Ureter (tissue), 1 donor: ENCODE results near the gene TSHZ1. TPM values are rescaled to one million over a fixed set of nuclear protein-coding genes. Genes with fewer than 3 reads are reported as not detected.

ENCODE experiments used
- DNase-seq: peaks from one replicate; pipeline ENCODE4 v3.0.0-alpha.2; 2020; ENCODE audit warnings: low spot score
- total RNA-seq: library from RNA; stranded (reverse); gene quantifications from one replicate; pipeline ENCODE4 v1.2.4, GENCODE V29; 2023
- donor health status: DM: yes; HTN: yes; CAD: no.

TSHZ1 gene
- total RNA-seq, 1 donor from 2014 or later, result 21.1 TPM

- DNase-seq, result peak; percentile 67
Observed at GRCh38 chr18:75208155-75208835, 2.3 kb upstream of the TSHZ1 start.

DNA sequence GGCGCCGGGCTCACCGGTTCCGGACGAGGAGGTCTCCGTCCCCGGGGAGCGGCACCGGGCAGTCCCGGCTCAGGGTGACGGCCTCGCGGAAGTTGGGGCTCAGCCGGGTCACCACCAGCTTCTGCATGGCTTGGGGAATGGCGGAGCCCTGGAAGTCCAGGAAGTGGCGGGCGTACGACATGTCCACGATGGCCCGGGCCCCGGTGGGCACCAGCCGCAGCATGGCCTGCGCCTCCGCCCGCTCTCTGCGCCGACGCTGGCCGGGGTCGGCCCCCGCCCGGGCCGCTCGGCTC lies 1.8 kb upstream of the TSHZ1 start:
- DNase-seq, result peak; percentile 60

- DNase-seq, result peak; percentile 91
Observed at GRCh38 chr18:75209129-75209950, 1.3 kb upstream of the TSHZ1 start, which contains the start of gene PTGR3. TSS of gene PTGR3 (minus strand) at chr18:75209139. CDS start at chr18:75209058, 81 bp downstream.

DNA sequence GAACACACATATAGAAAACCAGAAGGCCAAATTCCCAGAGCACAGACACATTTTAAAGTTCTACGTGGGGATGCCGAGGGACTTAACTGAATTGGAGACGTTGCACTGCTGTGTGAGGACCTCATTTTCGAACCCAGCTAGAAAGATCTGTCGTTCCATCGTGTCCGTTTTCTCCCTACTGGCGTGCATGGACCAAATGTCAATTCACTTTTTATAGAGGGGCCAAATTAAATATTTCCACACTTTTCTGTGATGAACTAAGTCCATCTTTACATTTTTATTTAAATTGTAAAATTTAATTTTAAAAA lies 692 bp upstream of the TSHZ1 start:
- DNase-seq, result no peak

DNA sequence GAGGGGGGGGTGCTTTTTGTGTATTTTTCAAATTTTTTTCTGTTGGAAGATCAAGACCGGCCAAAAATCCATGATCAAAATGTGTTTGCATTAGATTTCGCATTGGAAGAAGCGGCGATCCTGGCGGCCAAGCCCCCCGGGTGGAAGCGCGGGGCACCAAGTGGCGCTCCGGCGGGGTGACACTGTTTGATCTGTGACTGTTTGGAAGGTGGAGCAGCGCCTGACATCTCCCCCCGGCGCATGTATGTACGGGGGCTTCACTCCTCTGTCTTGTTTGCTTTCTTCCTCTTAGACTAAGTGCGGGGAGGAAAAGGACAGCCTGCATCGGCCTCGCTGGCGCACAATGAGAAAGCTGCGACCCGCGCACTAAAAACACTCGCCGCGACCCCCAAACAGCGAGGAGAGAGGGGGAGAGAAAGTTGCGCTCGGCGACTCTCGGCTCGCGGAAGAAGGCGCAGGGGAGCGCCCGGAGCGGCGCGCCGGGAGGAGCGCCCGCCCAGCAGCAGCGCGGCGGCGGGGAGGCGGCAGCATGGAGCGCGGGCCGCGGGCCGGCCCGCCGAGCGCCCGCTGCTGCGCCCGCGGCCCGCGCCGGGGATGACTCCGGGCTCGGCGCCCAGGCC lies 515 bp downstream of the TSHZ1 start:
- no peak for DNase-seq

- DNase-seq, result no peak
Observed at GRCh38 chr18:75211626-75211952, 992 bp downstream of the TSHZ1 start.

- peak; percentile 54 for DNase-seq
Observed at GRCh38 chr18:75211953-75212750, 1.6 kb downstream of the TSHZ1 start.

- no peak for DNase-seq
Observed at GRCh38 chr18:75212751-75213090, 2.1 kb downstream of the TSHZ1 start.

GRCh38 chr18:75213611-75214331 lies 3.2 kb downstream of the TSHZ1 start:
- no peak for DNase-seq

DNA sequence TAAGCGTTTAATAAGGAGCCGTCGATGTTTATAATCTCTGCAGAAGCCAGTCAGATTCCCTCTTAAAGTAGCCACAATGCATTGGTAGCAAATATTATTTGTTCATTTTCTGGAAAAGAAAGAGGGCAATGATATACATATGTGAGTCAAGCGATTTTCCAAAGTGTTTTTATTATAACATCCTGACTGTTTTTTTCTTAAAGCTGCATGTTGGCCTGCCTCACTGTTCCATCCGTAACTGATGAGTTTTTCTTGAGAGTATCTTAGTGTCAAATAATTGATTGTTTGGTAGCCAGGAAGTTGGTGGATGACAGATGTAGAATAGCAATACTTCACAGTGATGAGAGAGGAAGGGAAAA lies 3.7 kb downstream of the TSHZ1 start:
- DNase-seq, result no peak

GRCh38 chr18:75214766-75215510 lies 4.3 kb downstream of the TSHZ1 start:
- no peak for DNase-seq

- no peak for DNase-seq
Observed at GRCh38 chr18:75215663-75216062, 5.1 kb downstream of the TSHZ1 start.

DNA sequence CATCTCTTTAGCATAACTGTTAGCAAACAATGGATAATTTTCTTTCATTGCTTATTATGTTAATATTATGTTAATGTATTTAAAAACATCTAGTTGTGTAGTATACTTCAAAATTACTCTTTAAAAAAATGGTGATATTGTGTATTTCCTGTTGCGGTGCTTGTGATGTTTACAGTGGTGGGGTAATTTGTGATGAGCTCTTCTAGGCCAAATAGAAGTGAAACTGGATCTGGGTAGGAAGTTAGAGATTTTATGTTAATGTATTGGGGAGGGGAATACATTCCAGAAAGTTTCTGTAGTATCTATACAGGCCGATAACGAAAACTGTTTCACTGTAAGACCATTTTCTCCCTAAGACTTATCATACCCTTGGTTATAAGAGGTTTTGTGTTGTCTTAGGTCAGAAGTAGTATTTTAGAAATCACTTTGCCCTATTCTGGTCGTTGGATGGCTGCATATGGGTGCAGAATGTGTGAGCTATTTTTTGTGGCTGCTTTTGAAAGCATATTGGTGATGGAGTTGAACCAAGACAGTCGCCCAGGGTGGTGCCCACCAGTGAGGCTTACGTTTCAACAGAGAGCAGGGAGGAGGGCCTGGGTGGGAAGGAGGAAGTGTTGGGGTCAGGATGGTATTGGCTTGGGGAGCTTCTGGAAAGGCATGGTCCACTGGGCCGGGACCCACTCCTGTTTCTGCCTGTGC lies 5.8 kb downstream of the TSHZ1 start:
- no peak for DNase-seq

- DNase-seq, result no peak
Observed at GRCh38 chr18:75216911-75217689, 6.5 kb downstream of the TSHZ1 start.

GRCh38 chr18:75218065-75218923 lies 7.7 kb downstream of the TSHZ1 start:
- no peak for DNase-seq

DNA sequence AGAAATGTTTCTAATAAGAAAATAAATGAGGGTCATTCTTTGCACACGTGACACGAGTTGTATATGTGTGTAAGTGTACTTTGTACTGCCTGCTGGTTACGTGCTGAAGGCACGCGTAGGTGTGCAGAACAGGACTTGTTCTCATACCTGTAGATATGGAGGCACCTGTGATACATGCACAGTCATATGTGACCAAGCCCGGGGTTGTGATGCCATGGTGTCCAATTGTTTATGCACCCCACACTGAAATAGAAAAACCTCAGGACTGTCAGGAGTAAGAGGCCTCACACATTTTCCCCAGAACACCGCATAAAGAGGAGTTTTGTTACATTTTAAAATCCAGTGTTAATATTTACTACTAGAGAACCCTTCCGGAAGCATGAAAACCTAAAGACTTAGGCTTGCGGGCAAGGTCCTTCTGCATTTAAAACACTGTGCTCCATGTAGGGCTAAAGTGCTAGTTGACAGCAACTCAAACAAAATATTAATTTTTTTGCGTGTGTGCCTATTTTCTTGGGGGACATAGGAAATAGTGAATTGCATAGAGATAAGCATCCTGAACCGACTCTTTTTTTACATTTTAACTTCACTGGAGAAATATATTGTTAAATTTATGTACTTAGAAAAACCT lies 9.3 kb downstream of the TSHZ1 start:
- DNase-seq, result no peak

- DNase-seq, result no peak
Observed at GRCh38 chr18:75220551-75221355, 10.2 kb downstream of the TSHZ1 start.

DNA sequence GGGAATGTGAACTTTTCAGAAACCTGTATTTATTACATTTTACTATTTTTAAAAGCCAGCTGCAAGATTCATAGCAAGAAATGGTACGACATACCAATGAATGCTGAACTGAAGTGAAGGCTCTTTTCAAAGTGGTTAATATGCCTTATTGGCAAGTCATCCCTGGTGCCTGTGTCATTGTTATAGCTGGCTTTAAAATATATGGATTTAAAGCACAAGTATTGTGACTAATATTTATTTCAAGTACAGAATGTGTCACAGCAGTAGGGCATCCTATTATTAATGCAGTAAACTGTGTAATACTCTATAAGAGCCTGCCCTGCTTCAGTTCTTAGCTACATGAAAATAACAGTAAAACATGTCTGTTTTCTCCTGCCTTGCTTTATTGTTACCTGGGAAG lies 10.8 kb downstream of the TSHZ1 start:
- no peak for DNase-seq
